ENCODE data around the gene SORBS2.
A peak's percentile ranks its signal among the peaks of the same experiment; 100 is the strongest.

Gene SORBS2

GRCh38 chr4:185666156-185666555, 145.8 kb downstream of the SORBS2 start:
- no peak for DNase-seq

DNA sequence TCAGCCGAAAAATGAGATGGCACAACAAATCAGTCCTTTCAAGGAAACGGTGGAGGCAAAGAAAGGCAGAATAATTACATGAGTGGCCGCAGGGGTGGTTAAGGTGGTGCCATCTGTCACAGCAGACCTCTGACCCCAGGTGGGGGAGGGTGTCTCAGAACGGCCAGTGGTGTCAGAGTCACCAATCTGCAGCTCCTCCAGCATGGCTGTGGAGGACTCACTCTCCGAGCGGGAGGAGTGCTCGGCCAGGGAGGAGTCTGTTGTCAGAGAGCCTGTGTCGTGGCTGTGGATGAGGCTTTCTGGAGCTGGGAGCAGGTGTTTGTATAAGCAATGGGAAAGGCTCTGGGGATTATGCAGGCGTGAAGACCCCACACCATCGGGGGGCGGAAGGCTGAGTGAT, 146.3 kb downstream of the SORBS2 start:
- DNase-seq = no peak

GRCh38 chr4:185664481-185664880, 147.5 kb downstream of the SORBS2 start:
- DNase-seq = no peak

GRCh38 chr4:185662030-185662778, 149.8 kb downstream of the SORBS2 start:
- DNase-seq = no peak

- DNase-seq = no peak
These were observed 151.7 kb downstream of the SORBS2 start for GRCh38 chr4:185660340-185660739.

GRCh38 chr4:185657699-185658098, 154.3 kb downstream of the SORBS2 start:
- no peak for DNase-seq

- no peak for DNase-seq
These were observed 154.8 kb downstream of the SORBS2 start for GRCh38 chr4:185657183-185657582.

DNA sequence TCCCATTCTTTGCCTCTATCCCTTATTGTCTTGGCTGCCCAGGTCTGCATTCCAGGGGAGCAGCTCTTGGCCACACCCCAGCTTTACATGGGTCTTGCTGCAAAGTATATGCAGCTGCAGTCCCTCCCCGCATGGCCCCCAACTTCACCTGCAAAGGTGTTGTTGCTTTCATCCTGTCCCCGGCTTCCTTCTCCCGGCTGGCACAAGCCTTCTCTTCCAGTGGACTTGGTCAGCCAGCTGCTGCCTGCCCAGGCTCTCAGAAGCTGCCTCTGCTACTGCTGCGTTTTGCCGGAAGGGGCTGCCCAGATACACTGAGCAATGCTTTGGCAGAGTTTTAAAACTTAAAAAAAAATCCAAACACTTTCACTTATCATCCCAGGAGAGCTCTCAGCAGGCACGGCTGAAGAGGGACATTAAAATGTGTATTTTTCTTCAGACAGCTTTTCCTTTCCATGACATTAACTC, 155.5 kb downstream of the SORBS2 start:
- DNase-seq = no peak

DNA sequence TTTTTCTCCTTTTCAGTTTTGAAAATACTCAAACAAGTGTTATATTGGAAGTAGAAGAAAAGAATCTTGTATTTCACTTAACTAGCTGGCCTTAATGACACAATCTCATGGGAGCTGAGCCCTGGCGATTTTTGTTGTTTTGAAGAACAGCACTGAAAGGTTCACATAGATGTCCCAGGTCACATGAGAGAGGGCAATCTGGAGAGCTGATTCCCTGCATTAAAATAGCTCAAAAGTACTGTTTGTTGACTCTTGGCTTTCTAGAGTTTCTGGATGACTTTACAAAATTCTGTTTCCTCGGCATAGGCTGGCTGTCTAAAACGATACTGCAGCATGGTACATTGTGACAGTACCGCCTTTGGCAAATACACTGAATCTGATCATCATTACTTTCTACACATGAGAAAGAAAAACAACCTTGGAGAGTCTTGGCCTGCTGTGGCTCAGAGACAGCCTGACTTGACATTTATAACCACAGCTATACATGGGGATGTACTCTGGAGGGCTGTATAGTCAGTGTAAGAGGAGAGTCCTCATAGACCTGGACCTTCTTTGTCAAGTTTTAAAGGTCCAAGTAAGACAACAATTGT, 156.9 kb downstream of the SORBS2 start:
- no peak for DNase-seq

DNA sequence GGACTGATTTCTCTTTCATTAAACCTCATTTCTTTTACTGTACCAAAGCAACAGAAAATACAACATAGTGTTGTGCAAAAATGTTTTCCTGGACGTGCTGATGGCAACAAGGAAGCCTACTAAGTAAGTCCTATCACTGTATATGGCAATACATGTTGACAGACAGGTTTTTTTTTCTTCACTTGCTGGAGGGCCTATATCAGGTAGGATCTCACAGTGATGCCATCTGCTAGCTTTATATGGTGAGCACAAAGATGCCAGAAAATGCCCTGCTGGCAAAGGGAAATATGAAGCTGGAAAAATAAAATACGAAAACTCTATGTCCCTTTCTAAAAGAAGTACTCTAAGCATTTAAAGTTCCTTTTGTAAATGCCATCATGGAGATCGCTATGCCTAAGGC, 157.7 kb downstream of the SORBS2 start:
- DNase-seq = no peak

GRCh38 chr4:185651851-185652250, 160.1 kb downstream of the SORBS2 start:
- no peak for DNase-seq

GRCh38 chr4:185651137-185651677, 160.8 kb downstream of the SORBS2 start:
- DNase-seq = no peak

- no peak for DNase-seq
These were observed 163.4 kb downstream of the SORBS2 start for GRCh38 chr4:185648631-185649030.

DNA sequence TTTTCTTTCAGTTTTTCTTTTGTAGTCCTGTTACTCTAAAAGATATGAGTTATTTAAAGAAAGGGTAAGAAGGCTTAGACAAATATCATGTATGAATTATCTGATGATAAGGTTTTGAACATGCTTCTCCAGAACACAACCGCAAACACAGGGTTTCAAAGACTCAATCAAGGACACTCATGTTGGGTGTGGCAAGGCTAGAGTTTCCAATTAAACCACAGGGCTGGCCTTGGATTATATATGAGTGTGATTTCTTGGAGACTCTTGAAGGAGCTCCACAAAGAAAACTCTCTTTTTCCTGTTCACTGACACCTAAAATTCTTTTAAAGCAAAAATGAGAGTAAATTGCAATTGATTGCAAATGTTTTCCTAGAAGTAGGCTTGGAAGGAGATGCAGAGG, 166.6 kb downstream of the SORBS2 start:
- no peak for DNase-seq

- DNase-seq = no peak
These were observed 167.6 kb downstream of the SORBS2 start for GRCh38 chr4:185644408-185644807.

GRCh38 chr4:185642907-185643306, 169.1 kb downstream of the SORBS2 start:
- no peak for DNase-seq

DNA sequence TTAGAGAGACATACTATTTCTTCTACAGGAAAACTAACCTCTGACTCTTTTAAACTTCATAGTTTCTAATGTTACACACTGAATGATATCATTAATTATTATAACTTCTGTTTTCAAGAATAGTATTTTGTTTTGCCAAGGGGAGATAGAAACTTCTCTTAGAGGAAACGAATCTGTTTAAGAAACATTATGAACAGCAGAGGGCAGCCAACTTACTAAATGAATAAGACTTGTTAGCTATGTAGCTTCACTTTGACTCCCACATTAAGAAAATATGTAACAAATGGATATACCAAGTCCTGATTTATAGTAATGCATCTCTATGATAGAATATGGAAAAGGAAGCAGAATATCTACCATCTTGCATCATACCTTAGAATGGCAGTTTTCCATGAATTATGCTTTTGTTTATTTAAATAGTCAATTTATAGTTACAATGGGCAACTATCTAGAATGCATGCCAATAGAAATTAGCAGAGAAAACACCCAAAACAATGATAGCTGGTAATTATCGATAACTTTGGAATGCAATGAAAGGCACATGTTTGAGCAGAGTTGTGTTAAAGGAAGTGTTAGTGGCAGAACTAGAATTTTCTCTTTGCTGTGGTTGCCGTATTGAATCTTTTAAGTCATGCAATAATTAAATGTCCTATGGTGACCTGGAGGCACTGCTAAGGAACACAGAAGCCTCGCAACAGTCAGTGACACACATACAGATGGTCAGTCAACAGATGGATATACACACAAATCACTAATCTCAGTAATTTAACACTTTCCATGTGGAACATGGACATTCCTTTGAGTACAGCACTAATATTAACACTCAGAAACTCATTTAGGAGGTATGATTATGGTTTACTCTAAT, 171.0 kb downstream of the SORBS2 start:
- peak; percentile 47 to 81 for DNase-seq

DNA sequence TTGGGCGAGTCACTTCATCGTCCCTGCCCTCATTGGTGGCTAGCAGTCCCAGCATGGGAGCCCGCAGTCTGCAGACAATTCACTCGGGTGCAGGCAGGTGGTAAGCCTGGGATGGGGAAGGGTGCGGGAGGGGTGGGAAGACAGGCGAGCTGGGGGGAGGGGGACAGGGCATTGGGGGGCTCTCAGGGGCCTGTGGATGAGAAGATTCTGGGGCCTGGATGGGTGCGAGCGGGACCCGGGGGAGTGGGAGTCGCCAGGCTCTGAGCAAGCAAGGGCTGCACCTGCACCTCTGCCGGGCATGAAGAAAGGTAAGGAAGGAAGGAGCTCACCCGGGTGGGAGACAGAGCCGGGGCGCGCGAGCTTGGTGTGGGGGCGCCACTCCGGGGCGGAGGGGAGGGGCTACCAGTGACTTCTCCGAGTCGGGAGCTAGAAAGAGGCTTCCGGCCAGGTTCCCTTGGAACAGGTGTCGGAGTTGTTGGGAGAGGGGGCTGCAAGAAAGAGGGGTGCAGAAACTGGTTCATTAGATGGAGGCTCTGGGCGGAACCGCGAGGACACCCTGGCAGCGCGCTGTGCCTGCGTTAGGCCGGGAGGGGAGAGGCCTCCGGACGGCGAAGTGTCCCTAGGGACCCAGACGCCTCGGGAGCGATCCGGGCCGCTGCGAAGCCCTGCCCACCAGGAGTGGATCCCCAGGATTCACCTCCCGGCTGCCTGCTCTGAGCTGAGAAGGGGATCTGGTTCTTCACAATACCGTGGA, 173.3 kb downstream of the SORBS2 start:
- DNase-seq = no peak

GRCh38 chr4:185638093-185638492, 173.9 kb downstream of the SORBS2 start:
- no peak for DNase-seq

DNA sequence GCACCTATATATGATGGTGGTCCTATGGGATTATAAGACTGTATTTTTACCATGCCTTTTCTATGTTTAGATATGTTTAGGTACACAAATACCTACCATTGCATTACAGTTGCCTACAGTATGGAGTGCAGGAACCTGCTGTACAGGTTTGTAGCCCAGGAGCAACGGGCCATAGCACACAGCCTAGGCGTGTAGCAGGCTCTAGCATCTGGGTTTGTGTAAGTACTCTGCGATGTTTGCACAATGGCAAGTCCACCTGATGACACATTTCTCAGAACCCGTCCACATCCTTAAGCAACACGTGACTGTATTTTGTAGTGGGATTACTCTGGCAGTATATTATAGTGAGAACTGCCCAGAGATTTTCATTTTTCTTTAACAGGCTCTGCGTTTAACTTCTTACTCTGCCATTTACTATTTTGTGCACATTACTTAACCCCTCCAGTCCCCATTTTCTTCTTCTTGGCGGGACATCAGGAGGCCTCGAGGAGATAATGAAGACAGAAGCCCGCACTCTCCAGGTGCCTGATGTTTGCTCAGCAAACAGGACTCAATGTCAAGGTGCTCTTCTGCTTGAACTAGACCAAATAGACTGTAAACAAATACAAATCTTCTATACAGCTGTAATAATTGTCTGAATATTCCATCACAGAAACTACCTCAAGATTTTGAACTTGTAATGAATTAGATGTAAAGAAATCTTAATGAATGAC, 174.7 kb downstream of the SORBS2 start:
- DNase-seq = no peak

- peak; percentile 3 to 79 for DNase-seq
These were observed 177.8 kb downstream of the SORBS2 start for GRCh38 chr4:185634066-185634652.

GRCh38 chr4:185626798-185627197, 185.2 kb downstream of the SORBS2 start:
- no peak for DNase-seq

Data from inflammatory macrophage treated with lipopolysaccharide for 1 hour (primary cell).